Measurements from ENCODE around the gene NDUFS4.

- TF ChIP-seq CTCF (IDR thresholded peaks at IDR 0.05), result no peak
- TF ChIP-seq POLR2A (IDR thresholded peaks at IDR 0.05), result no peak
- no peak for TF ChIP-seq POLR2AphosphoS5 (IDR thresholded peaks at IDR 0.05)
These were observed 56.6 kb downstream of the NDUFS4 start for GRCh38 chr5:53616939-53617549.

Measured in prostate gland (tissue), 2 donors.